ENCODE results near the gene RIMBP2.

RIMBP2 gene

DNA sequence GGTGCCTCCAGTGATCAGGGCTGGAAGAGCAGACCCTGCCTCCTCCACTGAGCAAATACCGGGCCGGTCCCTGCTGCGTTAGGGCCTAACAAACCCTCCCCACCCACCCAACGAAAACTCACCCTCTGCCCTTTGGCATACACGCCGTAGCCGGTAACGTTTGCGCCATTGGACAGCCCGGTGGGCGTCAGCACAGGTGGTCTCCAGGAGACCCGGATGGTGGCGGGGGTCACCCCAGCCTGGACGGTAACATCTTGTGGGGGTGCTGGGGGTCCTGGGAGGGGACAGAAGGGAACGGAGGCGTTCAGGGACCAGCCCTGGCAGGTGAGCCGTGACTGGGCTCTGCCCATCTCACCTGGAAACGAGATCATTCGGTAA lies 277.9 kb downstream of the RIMBP2 start:
- DNase-seq (ENCODE audit: low read depth) = no peak

DNA sequence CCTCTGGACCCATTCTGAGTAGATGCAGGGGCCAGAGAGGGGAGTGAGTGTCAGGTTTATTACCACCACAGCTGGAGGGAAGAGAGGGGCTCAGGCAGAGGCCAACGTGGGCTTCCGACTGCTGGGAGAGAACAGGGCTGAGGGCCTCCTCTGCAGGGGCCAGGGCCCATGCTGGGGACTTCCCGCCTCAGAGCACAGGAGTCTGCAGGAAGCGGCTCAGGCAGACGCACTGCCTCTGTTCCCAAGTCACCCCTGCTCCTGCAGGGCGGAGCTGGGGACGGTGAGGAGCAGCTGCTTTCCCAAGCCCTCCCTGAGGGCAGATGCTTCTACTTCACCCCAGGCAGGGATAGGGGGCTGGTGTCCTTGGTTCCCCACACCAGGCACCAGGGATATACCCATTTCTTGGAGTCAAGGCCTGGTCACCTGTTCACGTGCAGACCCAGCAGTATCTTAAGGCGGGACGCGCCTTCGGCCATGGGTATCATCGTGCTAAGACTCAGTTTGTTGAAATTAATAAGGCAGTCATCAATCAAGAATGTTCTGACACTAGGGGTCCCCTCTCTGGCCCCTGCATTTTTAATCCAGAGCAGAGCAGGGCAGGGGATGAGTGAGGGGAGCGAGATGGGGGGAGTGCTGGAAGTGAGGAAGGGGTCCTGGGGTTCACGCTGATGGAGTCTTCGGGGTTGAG lies 278.4 kb downstream of the RIMBP2 start:
- DNase-seq (ENCODE audit: low read depth) = no peak

DNA sequence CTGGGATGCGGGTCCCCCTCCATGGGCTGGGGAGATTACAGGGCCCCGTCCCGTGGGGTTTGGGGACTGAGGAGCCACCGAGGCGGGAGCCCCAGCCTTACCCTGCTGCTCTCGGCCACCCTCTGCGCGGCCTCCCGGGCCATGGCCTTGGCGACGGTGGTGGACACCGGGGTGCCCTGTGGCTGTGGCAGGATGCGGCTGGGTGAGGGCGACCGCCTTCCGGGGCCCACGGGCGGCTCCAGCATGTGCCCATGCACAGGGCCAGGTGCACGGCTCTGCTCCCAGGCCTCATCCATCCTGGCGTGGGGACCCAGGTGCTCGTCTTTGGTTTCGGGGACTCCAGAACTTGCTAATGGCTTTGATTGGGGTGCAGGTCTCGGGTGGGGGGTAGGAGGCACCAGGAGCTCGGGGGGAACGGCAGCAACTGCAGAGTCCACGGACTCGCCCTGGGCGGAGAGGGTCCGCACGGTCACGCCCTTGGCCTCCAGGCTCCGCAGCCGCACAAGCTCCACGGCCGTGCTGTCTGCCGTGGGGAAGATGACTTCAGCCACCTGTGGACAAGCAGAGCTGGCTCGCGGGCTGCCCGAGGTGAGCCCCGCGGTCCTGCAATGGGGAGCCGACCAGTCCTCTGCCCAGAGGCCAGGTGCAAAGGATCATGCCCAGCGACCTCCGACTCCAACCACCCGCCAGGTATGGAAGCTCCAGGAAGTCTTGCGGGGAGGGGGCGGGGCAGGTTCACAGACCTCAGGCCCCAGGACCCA lies 279.2 kb downstream of the RIMBP2 start:
- DNase-seq (ENCODE audit: low read depth) = no peak

DNA sequence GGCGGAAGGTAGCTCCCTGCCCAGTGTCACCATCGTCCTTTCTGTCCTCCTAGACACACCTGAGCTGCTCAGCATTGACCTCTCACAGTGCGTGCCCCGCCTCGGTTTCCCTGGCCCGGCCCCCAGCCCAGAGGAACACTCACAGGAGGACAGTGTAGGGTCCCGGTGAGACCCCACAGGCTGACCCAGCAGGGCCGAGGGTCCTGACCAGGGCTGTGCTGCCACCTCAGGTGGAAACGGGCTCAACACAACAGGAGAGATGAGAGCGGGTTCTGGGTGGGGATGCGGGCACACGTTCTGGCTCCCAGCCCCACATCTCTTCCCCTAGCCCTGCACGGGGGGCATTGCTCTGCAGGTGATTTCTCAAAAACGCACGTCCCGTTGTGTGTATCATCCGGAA lies 280.3 kb downstream of the RIMBP2 start:
- no peak for DNase-seq (ENCODE audit: low read depth)

DNA sequence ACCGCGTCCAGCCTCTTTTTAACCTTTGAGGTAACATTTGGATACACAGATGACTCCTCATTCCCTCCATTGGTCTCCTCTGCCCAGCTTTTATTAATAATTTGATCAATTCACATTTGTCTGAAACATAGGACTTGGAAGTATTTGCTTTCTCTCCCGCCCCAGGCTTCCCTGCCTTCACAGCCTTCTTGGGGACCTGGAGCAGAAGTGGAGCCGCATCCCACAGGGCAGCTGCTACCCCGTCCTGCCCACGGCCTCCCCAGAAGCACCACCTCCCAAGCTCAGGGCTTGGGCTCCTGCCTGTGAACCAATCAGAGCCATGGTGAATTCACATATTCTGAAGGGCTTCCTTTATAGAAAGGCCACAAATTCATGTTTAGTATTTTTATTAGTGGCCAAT lies 280.8 kb downstream of the RIMBP2 start:
- no peak for DNase-seq (ENCODE audit: low read depth)

DNA sequence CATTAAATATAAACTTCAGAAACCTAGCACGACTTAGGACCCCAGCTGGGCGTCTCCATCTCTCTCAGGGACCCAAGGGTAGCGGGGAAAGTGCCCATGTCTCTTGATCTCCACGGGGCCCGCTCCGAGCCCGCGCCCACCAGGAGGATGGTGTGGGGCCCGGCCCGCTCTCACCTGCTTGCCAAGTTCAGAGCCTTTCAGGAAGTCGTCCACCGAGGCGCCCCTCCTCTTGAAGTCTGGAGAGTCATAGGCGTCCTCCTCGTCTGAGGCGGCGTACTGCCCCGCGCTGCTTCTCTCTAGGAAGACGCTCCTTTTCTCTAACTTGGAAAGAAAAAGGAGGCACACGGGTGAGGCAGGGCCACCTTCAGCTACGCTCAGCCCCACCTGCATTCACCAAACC lies 281.5 kb downstream of the RIMBP2 start:
- DNase-seq (ENCODE audit: low read depth) = no peak

DNA sequence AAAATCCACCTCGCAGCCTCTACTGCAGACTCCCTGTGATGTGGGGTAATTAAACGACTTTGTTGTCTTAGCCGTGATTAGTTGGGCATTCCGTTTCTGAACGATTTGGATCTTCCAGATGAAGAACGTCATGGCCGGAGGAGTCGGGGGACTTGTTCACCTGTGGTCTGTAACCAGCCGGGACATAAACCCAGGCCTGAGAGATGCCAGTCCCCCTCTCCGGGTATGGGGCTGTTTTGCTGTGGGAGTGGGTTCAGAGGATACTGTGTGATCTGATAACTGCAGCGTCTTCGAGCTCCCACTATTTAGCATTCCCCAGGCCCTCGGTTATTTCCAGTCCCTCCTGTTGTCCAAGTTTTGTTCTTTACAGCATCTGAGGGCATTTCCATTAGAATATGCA lies 282.3 kb downstream of the RIMBP2 start:
- DNase-seq (ENCODE audit: low read depth) = no peak

DNA sequence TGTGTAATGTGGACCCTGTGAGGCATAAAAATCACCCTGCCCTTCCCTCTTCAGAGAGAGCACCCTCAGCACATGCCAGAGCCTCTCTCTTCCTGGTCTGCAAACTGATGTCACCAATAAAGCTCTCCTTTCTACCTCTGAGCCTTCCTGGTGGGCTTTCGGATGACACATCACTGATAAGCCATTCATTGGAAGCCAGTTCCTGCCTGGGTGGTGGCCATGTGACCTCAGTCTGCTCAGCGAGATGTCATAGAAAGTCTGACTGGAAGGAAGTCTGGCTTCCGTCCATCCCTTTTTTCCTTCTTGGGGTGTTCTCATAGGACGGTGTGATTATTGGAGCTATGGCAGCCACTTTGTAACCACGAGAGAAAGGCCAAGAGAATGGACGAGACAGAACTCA lies 282.7 kb downstream of the RIMBP2 start:
- DNase-seq (ENCODE audit: low read depth) = no peak

DNA sequence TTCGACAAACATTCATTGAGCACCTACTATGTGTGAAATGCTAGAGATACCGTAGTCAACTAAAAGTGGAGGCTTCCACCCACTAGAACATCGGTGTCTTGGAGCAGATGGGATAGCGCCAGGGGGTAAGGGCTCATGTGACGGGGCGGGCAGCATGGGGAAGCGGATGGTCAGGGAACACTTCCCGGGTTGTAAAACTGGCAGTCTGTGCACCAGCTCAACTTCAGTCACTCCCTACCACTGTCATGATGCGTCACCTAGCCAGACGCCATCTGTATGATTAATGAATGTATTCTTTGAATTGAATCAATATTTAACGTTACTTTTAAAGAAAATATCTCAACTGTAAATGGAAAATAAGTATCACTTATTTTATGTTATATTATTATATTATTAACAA lies 284.9 kb downstream of the RIMBP2 start:
- no peak for DNase-seq (ENCODE audit: low read depth)

DNA sequence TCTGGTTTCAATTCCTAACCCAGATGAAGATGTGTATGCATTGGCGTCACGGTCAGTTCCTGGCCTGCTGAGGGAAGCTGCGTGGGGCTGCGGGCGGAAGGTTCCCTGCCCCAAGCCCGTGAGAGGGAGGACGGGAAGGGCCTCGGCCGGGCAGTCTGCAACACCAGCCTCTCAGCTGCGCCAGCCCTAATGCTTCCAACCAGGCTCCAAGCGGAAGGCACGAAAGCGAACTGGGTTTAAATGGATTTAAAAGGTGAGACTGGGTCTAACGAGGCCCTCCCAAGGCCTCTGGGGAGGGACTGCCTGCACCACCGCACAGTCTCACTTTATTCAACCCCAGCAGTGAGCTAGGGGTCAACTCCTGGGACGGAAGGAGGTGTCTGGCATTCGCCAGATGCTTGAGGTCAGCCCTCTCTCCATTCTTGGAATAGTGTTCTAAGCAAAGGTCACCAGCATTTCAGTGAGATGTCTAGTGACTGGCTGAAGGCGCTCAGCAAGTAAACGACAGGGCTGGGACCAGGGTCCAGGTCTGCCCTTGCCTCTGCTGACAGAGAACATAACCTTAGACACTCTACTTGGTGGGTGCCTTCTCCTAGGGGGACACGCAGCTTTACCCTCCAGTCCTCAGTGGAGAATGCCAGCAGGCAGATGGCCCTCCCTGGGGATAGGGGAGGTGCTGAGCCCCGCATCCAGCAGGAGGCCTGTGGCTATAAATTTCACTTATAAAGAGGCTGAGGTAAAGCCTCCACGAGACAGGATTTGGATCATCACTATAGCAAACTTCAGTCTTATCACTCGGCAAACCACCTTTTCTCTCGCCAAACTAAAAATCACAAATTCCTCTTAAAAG lies 286.2 kb downstream of the RIMBP2 start:
- no peak for DNase-seq (ENCODE audit: low read depth)

DNA sequence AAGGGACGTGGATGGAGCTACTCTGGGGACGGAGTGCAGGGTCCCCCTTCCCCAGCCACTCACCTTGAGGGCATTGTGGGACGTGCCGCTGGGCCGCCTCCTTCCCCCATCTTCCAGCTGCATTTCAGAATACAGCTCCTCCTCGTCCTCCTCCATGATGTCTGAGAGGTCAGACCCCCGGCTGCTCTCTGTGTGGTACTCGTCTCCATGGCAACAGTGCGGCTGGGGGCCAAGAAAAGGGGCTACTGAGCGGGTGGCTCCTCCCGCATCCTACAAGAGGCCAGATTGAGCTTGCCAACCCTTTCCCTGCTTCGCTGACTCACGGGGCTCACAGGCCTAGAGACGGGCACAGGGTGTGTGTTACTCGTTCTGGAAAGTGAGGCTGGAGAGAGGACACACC lies 288.0 kb downstream of the RIMBP2 start:
- no peak for DNase-seq (ENCODE audit: low read depth)

DNA sequence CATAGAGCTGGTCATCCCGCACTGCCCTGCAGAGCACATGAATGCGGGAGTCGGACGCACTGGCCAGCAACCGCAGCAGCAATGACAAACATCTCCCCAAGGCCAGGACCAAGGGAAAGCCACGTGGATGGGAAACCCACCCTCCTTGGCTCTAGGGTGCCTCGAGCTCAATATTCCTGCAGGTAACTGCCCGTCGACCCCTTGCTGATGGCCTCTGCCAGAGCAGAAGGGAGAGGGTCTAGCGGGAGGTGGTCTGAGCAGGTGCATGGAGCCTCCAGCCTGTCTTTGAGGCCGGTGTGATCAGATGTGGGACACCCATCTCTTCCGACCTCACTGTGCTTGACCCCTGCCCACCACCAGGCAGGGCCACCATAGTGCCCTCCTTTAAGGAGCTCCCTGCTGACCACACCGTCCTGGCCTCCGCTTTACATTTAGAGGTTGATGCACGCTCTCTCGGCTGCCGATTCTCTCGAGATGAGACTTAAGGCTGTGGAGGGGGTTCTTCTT lies 288.7 kb downstream of the RIMBP2 start:
- DNase-seq (ENCODE audit: low read depth) = no peak

DNA sequence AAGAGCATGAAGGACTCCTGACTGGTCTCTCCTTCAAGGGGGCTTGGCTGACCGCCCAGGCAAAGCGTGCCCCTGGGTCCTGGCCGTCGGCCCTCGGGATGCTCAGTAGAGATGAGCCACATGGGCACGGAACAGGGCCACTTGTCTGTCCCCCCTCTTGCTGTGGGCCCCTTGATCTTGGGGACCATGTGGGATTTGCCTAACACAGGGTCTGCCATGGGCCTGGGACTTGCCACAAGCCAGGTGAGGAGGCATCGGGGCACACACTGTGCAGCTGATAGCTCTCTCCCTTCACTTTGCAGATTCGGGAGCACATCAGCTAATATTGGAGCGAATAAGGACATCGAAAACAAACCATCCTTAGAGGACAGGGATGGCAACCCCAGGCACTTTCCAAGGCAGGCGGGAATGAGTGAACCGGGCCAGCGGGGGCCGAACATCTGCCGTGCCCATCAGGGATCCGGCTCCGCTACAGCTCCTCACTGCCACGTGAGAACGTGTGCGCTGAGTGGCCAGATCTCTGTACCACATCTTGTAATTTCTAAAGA lies 290.3 kb downstream of the RIMBP2 start:
- DNase-seq (ENCODE audit: low read depth) = no peak

DNA sequence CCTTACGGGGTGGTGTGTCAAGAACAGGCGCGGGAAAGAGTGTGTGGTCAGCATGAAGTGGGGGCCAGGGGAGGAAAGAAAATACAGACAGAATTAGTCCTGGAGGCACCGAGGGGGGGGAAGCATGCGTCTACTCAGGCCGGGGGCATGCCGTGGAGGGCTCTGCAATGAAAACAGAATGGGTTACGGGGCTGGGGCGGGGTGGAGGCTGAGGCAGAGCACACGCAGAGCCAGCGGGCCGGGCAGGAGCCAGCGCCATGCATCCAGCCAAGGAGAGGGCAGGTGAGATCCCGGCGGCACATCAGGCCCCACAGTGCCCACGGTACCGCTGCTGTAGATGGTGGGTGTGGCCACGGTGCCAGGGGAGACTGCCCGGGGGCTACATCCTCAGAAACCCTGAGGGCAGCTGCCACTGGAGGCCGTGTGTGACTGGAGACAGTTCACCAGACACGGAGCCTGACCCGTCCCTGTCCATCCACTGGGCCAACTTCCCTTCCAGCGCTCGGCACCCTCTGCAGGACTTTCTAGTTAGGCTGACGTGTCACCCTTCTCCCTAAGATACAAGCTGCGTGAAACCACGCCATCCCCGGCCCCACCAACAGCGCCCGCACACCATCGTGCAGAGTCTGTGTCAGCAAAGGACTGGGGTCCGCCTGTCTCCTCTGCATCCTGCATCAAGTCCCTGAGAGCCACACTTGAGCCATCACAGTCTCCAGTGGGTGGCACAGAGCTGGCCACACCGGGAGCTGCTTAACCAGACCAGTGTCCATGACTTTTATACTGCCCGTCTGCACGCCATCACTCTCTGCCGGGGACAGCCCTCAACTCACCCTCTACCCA lies 291.0 kb downstream of the RIMBP2 start:
- DNase-seq (ENCODE audit: low read depth) = no peak

DNA sequence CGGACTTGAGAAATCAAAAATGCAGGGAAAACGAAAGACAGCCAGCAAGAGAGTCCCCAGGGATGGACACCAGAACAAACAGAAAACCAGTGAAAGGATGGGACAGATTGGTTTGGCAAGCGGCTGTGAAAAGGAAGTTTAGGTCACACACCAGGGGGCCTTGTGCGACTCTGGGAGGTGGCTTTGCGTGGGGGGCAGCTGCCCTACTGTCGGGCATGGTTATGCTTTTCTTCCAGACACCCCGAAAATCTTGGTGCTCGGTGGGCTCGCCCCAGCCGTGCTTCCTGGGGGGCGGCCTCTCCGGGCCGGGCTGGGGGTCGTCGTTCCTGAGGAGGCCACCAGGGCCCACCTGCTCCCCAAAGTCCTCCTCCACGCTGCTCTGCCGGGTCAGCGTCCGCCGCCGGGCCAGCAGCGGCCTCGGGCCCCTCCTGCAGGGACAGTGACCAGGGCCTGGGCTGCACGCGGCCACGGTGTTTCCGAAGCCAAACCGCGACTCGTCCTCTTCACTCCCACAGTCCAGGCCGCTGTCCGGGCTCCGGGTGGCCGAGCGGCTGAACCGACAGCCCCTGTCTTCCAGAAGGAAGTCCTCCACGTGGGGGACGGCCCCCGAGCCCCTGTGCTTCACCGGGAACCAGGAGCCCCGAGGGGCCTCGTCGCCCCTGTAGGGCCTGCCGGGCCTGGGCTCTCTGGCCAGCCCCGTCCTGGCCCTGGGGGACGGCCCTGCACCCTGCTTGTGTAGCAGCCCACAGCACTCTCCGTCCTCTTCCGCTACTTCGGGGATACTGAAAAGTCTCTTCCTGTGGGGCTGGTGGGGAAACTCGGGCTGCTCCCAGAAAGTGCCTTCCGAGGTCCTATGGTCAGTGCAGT lies 291.9 kb downstream of the RIMBP2 start:
- DNase-seq (ENCODE audit: low read depth) = no peak

DNA sequence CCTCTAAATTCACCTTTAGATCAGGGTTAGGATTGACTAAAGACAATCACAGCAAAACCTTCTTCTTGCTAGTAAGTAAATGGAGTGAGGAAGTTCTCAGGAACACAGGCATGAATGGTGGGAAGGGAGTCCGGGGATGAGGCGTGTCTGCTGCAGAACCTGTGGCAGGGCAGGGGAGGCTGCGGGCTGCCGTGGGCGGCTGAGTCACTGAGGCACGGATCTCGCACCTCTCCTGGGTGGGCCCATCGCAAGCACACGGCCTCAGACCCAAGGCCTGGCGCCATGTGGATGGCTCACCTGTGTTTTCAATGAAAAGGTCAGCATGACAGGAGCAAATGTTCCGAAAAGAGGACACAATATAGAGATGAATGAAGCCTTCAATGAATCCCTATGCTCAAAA lies 293.0 kb downstream of the RIMBP2 start:
- DNase-seq (ENCODE audit: low read depth) = no peak

DNA sequence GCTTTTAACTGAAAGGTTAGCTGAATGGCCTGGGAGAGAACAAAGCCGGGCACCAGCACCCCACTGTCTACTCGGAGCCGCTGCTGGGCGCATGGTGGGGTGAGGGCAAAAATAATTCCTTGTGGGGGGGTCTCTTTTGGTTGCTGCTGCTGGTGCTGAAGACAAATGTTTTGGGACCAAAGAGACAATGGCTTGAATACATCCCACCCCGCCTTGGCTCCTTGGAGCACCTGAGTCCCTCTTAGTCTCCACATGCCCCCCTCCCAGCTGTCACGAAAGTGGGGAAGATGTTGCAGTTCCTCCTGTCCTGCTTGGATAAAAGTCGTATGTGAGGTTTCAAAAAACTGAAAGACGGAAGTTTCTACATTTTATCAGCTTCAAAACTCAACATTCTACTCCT lies 293.4 kb downstream of the RIMBP2 start:
- DNase-seq (ENCODE audit: low read depth) = no peak

DNA sequence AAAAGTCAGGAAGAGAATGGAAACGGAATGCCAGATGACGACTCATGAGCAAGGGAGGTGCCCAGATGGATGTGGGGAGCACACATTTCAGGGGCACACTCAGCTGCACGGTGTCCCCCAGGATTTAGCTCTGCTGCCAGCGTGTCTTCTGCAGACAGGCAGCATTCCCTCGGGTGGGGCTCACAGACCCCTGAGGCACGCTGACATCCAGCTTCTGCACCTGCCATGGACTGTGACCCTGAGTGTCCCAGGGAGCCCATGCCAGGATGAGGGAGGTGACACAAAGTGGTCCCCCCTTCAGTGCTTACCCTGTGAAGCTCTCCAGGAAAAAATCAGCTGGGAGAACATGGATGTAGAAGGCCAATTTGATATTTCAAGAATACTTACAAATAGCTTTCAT lies 294.2 kb downstream of the RIMBP2 start:
- no peak for DNase-seq (ENCODE audit: low read depth)

DNA sequence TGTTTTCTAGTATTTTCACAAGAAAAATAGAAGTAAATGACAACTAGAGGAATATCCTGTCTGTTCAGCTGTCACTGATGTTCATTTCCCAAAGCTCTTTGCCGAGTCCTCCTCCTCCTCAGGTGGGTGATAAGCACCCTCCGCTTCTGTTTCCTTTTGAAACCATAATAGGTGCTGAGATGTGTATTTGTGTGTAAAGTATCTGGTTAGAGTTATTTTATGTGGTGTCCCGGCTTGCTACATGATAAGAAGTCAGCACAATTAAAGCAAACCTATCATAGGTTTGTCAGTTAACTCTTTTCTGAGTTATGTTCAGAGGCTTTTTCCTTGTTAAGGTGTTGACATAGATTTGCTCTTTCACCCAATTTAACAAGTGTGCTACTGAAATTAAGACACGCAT lies 296.0 kb downstream of the RIMBP2 start:
- DNase-seq (ENCODE audit: low read depth) = no peak

DNA sequence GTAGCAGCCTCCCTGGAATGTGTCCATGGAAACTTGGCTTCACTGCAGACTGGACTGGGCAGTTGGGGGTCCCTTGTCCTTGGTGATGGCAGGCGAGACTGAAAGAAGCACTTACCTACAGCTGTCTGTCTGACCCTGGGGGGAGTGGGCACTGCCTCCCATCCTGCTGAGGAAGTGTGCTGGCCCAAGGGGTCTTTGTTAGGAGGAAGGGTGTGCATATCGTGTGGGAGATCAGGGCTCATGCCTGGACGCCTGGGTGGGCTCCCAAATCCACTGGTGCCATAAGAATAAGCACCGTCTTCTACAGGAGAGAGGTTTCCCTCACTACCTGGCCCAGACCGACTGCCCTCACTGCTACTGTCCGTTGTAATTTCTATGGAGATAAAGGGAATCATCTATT lies 297.0 kb downstream of the RIMBP2 start:
- no peak for DNase-seq (ENCODE audit: low read depth)

DNA sequence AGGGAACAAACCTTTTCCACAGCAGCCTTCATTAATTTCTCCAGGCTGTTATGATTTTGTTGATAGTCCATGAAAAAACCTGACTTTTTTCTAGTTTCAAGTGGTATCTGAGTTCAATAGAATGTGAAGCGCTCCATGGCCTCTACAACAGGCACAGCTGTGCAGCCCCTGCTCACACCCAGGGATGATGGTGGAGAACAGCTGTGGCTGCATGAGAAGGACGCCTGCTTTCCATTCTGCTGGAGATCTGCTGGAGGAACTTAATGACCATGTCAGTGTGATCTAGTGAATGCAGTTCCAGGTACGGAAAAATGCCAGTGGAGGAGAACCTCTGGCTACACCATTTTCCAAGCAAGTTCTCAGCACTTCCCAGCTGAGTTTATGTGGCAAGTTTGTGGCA lies 297.8 kb downstream of the RIMBP2 start:
- DNase-seq (ENCODE audit: low read depth) = no peak
